GM18498 (cell line): Measurements from ENCODE around the gene ILKAP.

Experiments
- ATAC-seq: cut with Tn5 transposase; IDR thresholded peaks from one replicate; pipeline ENCODE4 v1.9.1; 2021; ENCODE audit warnings: mild to moderate bottlenecking, moderate library complexity; ENCODE audit not compliant: unreplicated experiment

The ILKAP gene

GRCh38 chr2:238138331-238139195 is 64.9 kb downstream of the ILKAP start, which contains the start of gene KLHL30:
TSS of gene KLHL30 (plus strand) at chr2:238138668. CDS start at chr2:238140755, 2,087 bp downstream.
- no peak for ATAC-seq

DNA sequence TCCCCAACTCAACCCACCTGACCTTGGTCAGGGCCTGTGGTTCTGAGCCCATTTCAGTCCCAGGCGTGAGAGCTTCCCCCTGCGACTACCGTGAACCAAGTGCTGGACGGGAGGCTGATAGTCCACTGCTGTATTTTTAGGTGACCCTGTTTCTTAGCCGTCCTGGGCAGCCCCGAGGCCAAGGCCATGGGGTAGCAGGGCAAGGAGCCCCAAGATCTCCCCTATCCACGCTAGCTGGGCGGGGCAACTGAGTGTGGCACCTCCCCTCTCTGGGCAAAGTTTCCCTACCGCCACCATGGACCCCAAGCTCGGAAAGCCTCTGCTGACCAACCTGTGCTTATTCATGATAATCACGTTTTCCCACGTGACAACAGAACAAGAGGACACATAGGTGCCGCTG is 65.6 kb downstream of the ILKAP start:
- no peak for ATAC-seq

GRCh38 chr2:238136820-238137537 is 66.5 kb downstream of the ILKAP start:
- ATAC-seq: no peak

GRCh38 chr2:238135601-238136150 is 67.8 kb downstream of the ILKAP start:
- no peak for ATAC-seq

GRCh38 chr2:238134393-238134785 is 69.1 kb downstream of the ILKAP start:
- no peak for ATAC-seq

GRCh38 chr2:238133499-238134392 is 69.7 kb downstream of the ILKAP start:
- ATAC-seq: no peak

GRCh38 chr2:238132463-238133450 is 70.7 kb downstream of the ILKAP start:
- ATAC-seq: no peak

DNA sequence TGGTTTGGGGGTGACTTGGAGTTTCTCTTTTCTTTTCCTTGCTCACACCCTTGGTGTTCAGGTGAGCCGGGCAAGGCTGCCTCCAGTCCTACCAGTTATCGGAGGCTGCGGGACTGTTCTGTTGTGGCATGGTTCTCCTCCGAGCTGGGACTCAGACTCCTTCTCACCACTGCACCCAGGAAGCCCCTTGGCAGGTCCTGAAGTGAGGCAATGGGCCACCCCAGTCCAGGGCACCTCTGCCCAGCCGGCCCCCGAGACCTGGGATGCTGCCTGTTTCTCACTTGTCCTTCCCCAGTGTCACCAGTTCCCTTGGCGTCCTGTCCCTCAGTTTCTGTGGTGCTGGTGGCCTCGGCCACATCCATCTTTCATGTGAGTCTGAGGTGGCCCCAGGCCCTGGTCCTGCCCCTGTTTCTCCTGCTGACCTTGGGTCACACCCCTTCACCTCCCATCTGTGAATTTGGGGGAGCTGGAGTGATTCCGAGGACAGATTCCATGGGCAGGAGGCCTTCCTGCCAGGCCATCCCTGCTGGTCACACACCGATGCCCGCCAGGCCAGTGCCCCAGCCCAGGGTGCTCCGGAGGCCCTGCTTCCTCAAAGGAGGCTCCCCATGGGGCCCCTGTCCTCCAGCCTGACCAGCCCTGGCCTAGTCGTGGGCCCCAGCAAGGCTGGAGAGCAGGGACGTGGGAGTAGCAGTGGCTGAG is 71.6 kb downstream of the ILKAP start:
- no peak for ATAC-seq

- ATAC-seq: no peak
Measured at GRCh38 chr2:238130696-238131628, 72.5 kb downstream of the ILKAP start.

GRCh38 chr2:238130111-238130695 is 73.3 kb downstream of the ILKAP start:
- ATAC-seq: no peak

DNA sequence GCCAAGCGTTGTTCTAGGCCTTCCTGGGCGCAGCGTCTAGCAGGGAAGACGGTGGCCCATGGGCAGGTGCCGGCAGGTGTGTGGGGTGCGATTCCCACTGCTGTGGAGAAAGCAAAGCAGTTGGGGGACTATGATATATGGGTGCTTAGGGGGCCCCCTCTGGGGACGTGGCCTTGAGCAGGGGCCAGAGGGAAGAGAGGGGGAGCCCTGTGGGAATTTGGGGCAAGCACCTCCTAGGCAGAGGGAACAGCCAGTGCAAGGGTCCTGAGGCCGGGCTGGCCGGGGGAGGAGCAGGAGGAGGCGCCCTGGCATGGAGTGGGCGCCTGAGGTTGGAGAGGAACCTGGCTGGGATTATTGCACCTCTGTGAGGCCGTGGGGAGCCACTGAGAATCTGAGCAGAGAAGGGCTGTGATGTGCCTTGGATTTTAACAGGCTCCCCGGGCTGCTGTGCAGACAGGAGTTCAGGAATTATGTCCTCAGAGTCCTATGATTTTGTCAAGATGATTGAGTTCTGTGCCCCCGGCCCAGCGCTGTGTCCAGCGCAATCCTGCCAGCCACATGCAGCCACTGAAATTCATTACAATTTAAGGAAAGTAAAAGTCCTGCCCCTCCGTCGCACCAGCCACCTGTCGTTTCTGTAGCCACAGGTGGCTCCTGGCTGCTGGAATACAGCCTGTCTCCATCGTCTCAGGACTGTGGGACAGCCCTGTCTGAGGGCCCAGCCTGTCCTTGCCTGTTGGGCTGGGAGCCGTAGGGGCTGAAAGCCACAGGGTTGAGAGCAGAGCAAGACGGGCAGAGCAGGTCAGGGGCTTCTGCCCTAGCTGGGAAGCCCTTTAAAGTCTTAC is 74.1 kb downstream of the ILKAP start:
- ATAC-seq: no peak

GRCh38 chr2:238128534-238129001 is 74.9 kb downstream of the ILKAP start:
- no peak for ATAC-seq

DNA sequence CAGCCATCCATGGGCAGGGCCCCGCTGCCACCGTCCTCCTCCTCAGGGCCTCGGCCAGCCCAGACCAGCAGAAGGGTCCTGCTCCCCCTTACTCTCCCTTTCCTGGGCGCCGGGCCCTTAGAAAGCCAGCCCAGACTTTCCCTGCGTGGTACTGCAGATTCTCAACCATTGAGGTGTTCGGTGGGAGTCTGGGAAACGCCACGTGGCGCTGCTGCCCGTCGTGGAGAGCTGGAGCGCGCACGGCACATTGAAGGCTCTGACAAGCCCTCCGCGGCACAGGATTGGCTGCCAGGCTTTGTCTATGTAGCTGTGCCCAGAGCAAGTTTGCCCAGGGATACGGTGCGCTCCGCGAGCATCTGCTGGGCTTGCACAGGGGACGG is 75.4 kb downstream of the ILKAP start:
- ATAC-seq: no peak

- no peak for ATAC-seq
Measured at GRCh38 chr2:238127165-238128060, 76.1 kb downstream of the ILKAP start.

GRCh38 chr2:238126775-238127164 is 76.7 kb downstream of the ILKAP start:
- no peak for ATAC-seq

DNA sequence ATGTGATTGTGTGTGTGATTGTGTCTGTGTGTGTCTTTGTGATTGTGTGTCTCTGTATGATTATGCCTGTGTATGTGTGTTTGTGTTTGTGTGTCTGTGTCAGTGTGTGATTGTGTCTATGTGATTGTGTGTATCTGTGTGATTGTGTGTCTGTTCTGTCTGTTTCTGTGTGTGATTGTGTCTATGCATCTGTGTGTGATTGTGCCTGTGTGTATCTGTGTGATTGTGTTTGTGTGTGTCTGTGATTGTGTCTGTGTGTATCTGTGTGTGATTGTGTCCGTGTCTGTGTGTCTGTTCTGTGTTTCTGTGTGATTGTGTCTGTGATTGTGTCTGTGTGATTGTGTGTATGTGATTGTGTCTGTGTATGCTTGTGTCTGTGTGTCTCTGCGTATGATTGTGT is 77.2 kb downstream of the ILKAP start:
- no peak for ATAC-seq
